Gastrocnemius medialis (tissue), 4 donors: ENCODE results near the gene DNAJB11. TPM values are rescaled to one million over a fixed set of nuclear protein-coding genes. Genes with fewer than 3 reads are reported as not detected.

Source experiments
- ATAC-seq, 2 donors: fragments of 150-250 bp; one replicate each; pipeline ENCODE4 v1.9.1; 2016
- DNase-seq, 2 donors: peaks; one replicate each; pipeline ENCODE4 v3.0.0-alpha.2; 2019
- H3K27ac ChIP-seq, 4 donors: fragments of 200-600 bp; sonication (generic); 1 replicate in 1 of 4; 2 replicates in 3 of 4; pipeline ENCODE4 v1.5.1; 2016 to 2018; ENCODE audit warnings: mild to moderate bottlenecking in 2 of 4, moderate library complexity in 1 of 4
- H3K27me3 ChIP-seq, 3 donors: fragments of 200-600 bp; sonication (generic) in 2 of 3; 1 replicate in 1 of 3; 2 replicates in 2 of 3; pipeline versions ENCODE4 v1.5.1 to v1.6.0; 2016 to 2019; ENCODE audit warnings: mild to moderate bottlenecking in 1 of 3, moderate library complexity in 1 of 3
- H3K36me3 ChIP-seq, 2 donors: fragments of 200-600 bp; sonication (generic) in 1 of 2; one replicate each; pipeline ENCODE4 v1.5.1; 2017 to 2018
- H3K4me1 ChIP-seq, 2 donors: fragments of 200-600 bp; sonication (generic) in 1 of 2; one replicate each; pipeline ENCODE4 v1.5.1; 2016 to 2017; ENCODE audit warnings: mild to moderate bottlenecking in 2 of 2
- H3K4me3 ChIP-seq, 4 donors: fragments of 200-600 bp; sonication (generic) in 3 of 4; 1 replicate in 1 of 4; 2 replicates in 3 of 4; pipeline ENCODE4 v1.5.1; 2016 to 2019; ENCODE audit warnings: mild to moderate bottlenecking in 2 of 4
- H3K9me3 ChIP-seq, 3 donors: fragments of 200-600 bp; sonication (generic) in 2 of 3; 1 replicate in 1 of 3; 2 replicates in 2 of 3; pipeline ENCODE4 v1.5.1; 2016 to 2019
- CTCF ChIP-seq, 5 experiments: fragments of 450-650 bp in 3 of 5; fragments of 200-600 bp in 2 of 5; sonication (generic) in 2 of 5; IDR thresholded peaks in 4 of 5; conservative IDR thresholded peaks in 1 of 5; 1 replicate in 4 of 5; 2 replicates in 1 of 5; pipeline ENCODE4 v1.5.1; 2016 to 2019; ENCODE audit warnings: antibody characterized with exemption in 5 of 5, mild to moderate bottlenecking in 3 of 5, moderate library complexity in 3 of 5
- POLR2A ChIP-seq, 2 donors: fragments of 450-650 bp; IDR thresholded peaks; one replicate each; pipeline ENCODE4 v1.6.1; 2017; ENCODE audit warnings: antibody characterized with exemption in 2 of 2, mild to moderate bottlenecking in 2 of 2, moderate library complexity in 2 of 2
- in situ Hi-C, 4 donors: fragments of 200-750 bp; cut with MboI; loops; one replicate each; pipeline versions ENCODE4 v1.15.0 to v1.8.0; 2017; ENCODE audit warnings: low sequenced_read_pairs in 4 of 4
- intact Hi-C: fragments of 100-400 bp; cut with DNase I; formaldehyde crosslinking; loops from one replicate; pipeline ENCODE4 v1.15.1; 2023; ENCODE audit warnings: low total_unique reads
- total RNA-seq, 4 donors: library from RNA; depleted of rRNA; stranded (reverse); fragments of >200 nt; gene quantifications; one replicate each; pipeline versions ENCODE4 v1.1.0 to v1.2.3, GENCODE V29; 2016

The DNAJB11 gene
- total RNA-seq, 4 donors from 2014 or later, result 15.1 to 24.7 (median 23.0) TPM

DNA sequence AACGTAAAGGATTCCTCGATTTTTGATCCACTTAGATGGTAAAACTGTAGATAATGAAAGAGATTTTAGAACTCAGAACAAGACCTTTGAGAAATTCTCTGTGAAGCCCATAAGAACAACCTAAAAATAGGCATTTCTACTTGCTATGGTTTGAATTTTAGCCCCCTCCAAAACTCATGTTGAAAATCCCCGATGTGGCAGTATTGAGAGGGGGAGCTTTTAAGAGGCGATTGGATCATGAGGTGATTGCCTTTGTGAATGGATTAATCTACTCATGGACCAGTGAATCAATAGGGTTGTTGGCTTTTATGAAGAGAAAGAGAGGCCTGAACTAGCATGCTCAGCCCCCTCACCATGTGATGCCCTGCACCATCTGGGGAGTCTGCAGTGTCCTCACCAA lies 22.2 kb downstream of the DNAJB11 start:
- Histone ChIP-seq H3K9me3 (no peaks in the 10 kb centered on the region), H3K4me3 (no peak overlapping the region), H3K27me3 (no peaks in the 10 kb centered on the region), H3K27ac (no peak overlapping the region), H3K4me1 (no peaks in the 10 kb centered on the region), H3K36me3 (no peaks in the 10 kb centered on the region)
- no peak for DNase-seq
- ATAC-seq, result no peak
- intact Hi-C loops, result no loop called here
- in situ Hi-C loops, result no loop called here
- TF ChIP-seq POLR2A (IDR thresholded peaks at IDR 0.05) (no peak), CTCF (IDR thresholded peaks at IDR 0.05 in 4 of 5, conservative IDR thresholded peaks at IDR 0.05 in 1 of 5) (no peak)

DNA sequence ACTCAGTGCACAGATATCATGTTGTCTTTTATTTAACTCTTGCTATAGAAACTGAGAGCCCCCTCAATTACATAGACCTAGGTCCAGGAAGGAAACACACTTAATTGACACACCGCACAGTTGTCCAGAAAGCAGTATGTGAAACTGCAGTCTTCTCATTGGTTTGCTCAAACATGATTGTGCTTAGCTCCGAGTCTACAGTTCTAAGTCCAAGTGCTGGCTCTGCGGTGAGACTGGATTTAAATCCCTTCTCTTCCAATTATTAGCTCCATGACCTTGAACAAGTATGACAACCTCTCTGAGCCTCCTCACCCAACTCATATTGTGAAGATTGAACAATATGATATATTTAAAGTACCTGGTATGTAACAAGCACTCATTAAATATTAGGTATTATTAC lies 23.3 kb downstream of the DNAJB11 start:
- Histone ChIP-seq H3K27ac (no peak overlapping the region), H3K36me3 (no peaks in the 10 kb centered on the region), H3K4me1 (no peaks in the 10 kb centered on the region), H3K27me3 (no peaks in the 10 kb centered on the region), H3K4me3 (no peak overlapping the region), H3K9me3 (no peaks in the 10 kb centered on the region)
- intact Hi-C loops (no loop called here), in situ Hi-C loops (no loop called here)
- DNase-seq (no peak), ATAC-seq (no peak)
- no peak for TF ChIP-seq POLR2A (IDR thresholded peaks at IDR 0.05)
- TF ChIP-seq CTCF (IDR thresholded peaks at IDR 0.05 in 4 of 5, conservative IDR thresholded peaks at IDR 0.05 in 1 of 5), result no peak

DNA sequence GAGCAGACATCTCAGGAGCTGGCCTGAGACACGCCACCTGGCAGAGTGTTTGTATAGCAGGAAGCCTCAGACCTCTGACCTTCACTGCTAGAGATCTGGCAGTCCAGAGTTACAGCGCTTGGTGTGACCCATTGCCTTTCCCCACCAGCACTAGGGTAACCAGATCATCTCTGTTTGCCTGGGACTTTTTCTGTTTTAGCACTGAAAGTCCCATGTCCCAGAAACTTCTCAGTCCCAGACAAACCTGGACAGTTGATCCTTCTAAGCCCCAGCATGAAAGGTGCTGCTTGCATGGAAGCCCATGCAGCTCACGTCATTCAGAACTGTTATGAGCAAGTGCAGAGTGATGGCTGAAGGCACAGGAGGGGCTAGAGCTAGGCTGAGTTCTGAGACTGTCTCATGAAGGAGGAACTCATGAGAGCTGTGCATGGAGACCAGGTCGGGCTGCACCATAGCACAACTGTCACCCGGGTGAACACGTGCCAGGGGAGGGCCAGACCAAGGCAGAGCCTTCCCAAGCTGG lies 24.1 kb downstream of the DNAJB11 start:
- ATAC-seq, result no peak
- DNase-seq, result no peak
- no peak for TF ChIP-seq CTCF (IDR thresholded peaks at IDR 0.05 in 4 of 5, conservative IDR thresholded peaks at IDR 0.05 in 1 of 5)
- no peak for TF ChIP-seq POLR2A (IDR thresholded peaks at IDR 0.05)
- Histone ChIP-seq H3K4me3 (no peak overlapping the region), H3K4me1 (no peaks in the 10 kb centered on the region), H3K27me3 (no peaks in the 10 kb centered on the region), H3K36me3 (no peaks in the 10 kb centered on the region), H3K9me3 (no peaks in the 10 kb centered on the region), H3K27ac (no peak overlapping the region)
- in situ Hi-C loops (no loop called here), intact Hi-C loops (no loop called here)

GRCh38 chr3:186596568-186597287 lies 26.2 kb downstream of the DNAJB11 start:
- Histone ChIP-seq H3K36me3 (no peaks in the 10 kb centered on the region), H3K4me3 (no peak overlapping the region), H3K27me3 (no peaks in the 10 kb centered on the region), H3K9me3 (no peaks in the 10 kb centered on the region), H3K27ac (no peak overlapping the region), H3K4me1 (no peaks in the 10 kb centered on the region)
- intact Hi-C loops, result no loop called here
- DNase-seq (no peak), ATAC-seq (no peak)
- in situ Hi-C loops, result no loop called here
- TF ChIP-seq CTCF (IDR thresholded peaks at IDR 0.05 in 4 of 5, conservative IDR thresholded peaks at IDR 0.05 in 1 of 5) (no peak), POLR2A (IDR thresholded peaks at IDR 0.05) (no peak)
